Cardiac fibroblast (primary cell): ENCODE results near the gene KLK5.

ENCODE experiments used
- DNase-seq, 2 donors: peaks; one replicate each; pipeline versions ENCODE4 v3.0.0 to v3.0.0-alpha.2; 2010; ENCODE audit warnings: low read depth in 2 of 2
- H3K4me3 ChIP-seq, 2 donors: replicated peaks in 1 of 2; 1 replicate in 1 of 2; 2 replicates in 1 of 2; pipeline ENCODE4 v1.5.1; 2011; ENCODE audit warnings: low read depth in 2 of 2, low read length in 2 of 2, mild to moderate bottlenecking in 2 of 2, moderate library complexity in 1 of 2
- CTCF ChIP-seq: IDR thresholded peaks from one replicate; pipeline ENCODE4 v1.5.1; 2011; ENCODE audit warnings: low read depth, mild to moderate bottlenecking, low read length, inconsistent platforms

Gene KLK5

GRCh38 chr19:50939596-50939995 lies 13.2 kb downstream of the KLK5 start:
- no peak overlapping the region for H3K4me3 ChIP-seq
- DNase-seq, result no peak
- no peak for TF ChIP-seq CTCF

GRCh38 chr19:50933640-50934039 lies 19.2 kb downstream of the KLK5 start:
- H3K4me3 ChIP-seq, result no peak overlapping the region
- no peak for TF ChIP-seq CTCF
- DNase-seq, result peak; percentile 29 to 45

- TF ChIP-seq CTCF, result no peak
- H3K4me3 ChIP-seq, result no peak overlapping the region
- no peak for DNase-seq
Measured at GRCh38 chr19:50932690-50933083, 20.2 kb downstream of the KLK5 start.

DNA sequence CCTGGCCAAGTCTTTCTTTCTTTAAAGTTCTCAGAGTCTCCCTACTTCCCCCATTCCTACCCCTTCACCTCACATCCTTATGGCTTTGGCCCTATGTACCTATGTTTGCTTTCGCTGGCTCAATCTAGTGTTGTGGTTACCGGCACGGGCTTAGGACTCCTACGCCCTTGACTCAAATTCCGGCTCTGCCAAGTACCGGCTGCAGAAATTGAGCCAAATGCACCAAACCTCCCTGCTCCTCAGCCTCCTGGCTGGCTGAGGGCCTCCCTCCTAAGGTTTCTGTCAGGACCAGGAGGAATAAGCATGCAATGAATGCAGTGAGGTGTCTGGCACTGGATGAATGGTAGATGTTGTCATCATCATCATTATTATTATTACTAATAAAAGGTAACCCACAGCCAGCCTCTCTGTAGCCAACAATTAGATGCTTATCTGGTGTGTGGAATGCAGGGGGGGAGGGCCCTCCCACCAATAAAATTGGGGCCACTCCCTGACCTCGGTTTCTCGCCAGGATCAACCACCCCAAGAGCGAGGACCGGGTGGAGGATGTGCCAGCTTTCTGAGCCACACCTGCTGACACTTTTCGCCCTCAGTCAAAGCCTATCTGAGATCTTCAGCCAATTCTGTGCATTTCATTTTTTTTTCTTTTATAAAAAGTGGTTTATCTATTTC lies 20.7 kb downstream of the KLK5 start:
- no peak for TF ChIP-seq CTCF
- DNase-seq, result no peak
- H3K4me3 ChIP-seq, result no peak overlapping the region

GRCh38 chr19:50931023-50931422 lies 21.8 kb downstream of the KLK5 start:
- no peak for TF ChIP-seq CTCF
- H3K4me3 ChIP-seq, result no peak overlapping the region
- DNase-seq, result no peak

DNA sequence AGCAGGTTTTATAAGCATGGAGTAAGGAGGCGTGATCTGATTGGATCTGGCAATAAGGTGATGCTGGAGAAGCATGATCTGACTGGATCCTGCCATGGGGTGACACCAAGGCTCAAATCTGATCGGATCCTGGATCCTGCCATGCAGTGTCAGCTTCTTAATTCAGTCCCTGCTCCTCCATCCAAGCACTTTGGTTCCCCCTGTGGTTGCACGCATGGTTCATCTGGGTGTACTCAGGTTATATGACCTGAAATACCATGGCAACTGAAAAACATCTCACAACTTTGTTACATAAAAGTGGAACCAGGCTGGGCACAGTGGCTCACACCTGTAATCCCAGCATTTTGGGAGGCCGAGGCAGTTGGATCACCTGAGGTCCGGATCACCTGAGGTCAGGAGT lies 24.0 kb downstream of the KLK5 start:
- no peak for TF ChIP-seq CTCF
- H3K4me3 ChIP-seq, result no peak overlapping the region
- DNase-seq, result no peak

DNA sequence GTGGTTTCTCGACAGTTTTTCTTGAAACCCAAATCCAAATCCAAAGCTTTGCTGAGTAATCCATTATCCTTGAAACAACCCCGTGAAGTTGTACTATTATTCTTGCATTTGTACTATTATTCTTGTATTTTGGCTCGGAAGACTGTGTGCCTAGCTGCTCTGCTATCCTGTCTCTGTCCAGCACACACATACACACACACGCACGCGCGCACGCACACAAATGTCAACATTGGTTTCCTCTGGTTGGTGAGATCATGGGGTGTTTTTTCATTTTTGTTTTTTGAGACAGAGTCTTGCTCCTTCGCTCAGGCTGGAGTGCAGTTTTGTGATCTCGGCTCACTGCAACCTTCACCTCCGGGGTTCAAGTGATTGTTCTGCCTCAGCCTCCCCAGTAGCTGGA lies 26.7 kb downstream of the KLK5 start:
- no peak overlapping the region for H3K4me3 ChIP-seq
- no peak for TF ChIP-seq CTCF
- DNase-seq, result no peak
